Neural progenitor cell (in vitro differentiated cells): Measurements from ENCODE around the gene KRTAP5-4. TPM values are rescaled to one million over a fixed set of nuclear protein-coding genes. Genes with fewer than 3 reads are reported as not detected.
"Not testable (repeated sequence)": the region's sequence is repeated elsewhere in the genome, so short reads cannot be mapped to it uniquely, and the experiment has no call there.

Source experiments
- DNase-seq: peaks from one replicate; pipeline ENCODE4 v3.0.0-alpha.2; 2016; ENCODE audit warnings: low spot score
- H2AFZ ChIP-seq: fragments of 200-600 bp; sonication (generic); replicated peaks from 2 replicates; pipeline ENCODE4 v1.6.1; 2016; ENCODE audit warnings: antibody characterized with exemption
- H3F3A ChIP-seq: fragments of 200-600 bp; sonication (generic); 2 replicates; pipeline ENCODE4 v1.6.1; 2016; ENCODE audit warnings: antibody characterized with exemption, low read depth
- H3K27ac ChIP-seq: fragments of 200-600 bp; sonication (generic); 2 replicates; pipeline ENCODE4 v1.5.1; 2016; ENCODE audit warnings: mild to moderate bottlenecking
- H3K27me3 ChIP-seq: fragments of 200-600 bp; sonication (generic); 2 replicates; pipeline ENCODE4 v1.6.1; 2016; ENCODE audit warnings: mild to moderate bottlenecking, moderate library complexity
- H3K36me3 ChIP-seq: fragments of 200-600 bp; sonication (generic); 2 replicates; pipeline ENCODE4 v1.5.1; 2016
- H3K4me1 ChIP-seq: fragments of 200-600 bp; sonication (generic); 2 replicates; pipeline ENCODE4 v1.6.1; 2016; ENCODE audit warnings: mixed run types
- H3K4me2 ChIP-seq: fragments of 200-600 bp; sonication (generic); 2 replicates; pipeline ENCODE4 v1.6.1; 2016
- H3K4me3 ChIP-seq: fragments of 200-600 bp; sonication (generic); 2 replicates; pipeline ENCODE4 v1.5.1; 2016
- H3K79me2 ChIP-seq: fragments of 200-600 bp; sonication (generic); 2 replicates; pipeline ENCODE4 v1.6.1; 2016; ENCODE audit warnings: low read depth
- H3K9ac ChIP-seq: fragments of 200-600 bp; sonication (generic); 2 replicates; pipeline ENCODE4 v1.6.1; 2016
- H3K9me3 ChIP-seq: fragments of 200-600 bp; sonication (generic); 2 replicates; pipeline ENCODE4 v1.5.1; 2016; ENCODE audit warnings: low read depth
- H4K20me1 ChIP-seq: fragments of 200-600 bp; sonication (generic); 2 replicates; pipeline ENCODE4 v1.6.1; 2016; ENCODE audit warnings: low read depth
- H3K27ac Mint-ChIP-seq: 3 replicates; pipeline ENCODE4 v1.8.0; 2021; ENCODE audit warnings: mixed read lengths
- H3K27me3 Mint-ChIP-seq: 2 replicates; pipeline ENCODE4 v1.8.0; 2022; ENCODE audit warnings: low read depth, mild to moderate bottlenecking, inconsistent platforms, moderate library complexity, mixed read lengths; ENCODE audit not compliant: insufficient read depth
- H3K36me3 Mint-ChIP-seq: 3 replicates; pipeline ENCODE4 v1.8.0; 2021; ENCODE audit warnings: mixed read lengths
- H3K4me1 Mint-ChIP-seq: 3 replicates; pipeline ENCODE4 v1.8.0; 2021; ENCODE audit warnings: mixed read lengths
- H3K4me3 Mint-ChIP-seq: 3 replicates; pipeline ENCODE4 v1.8.0; 2021; ENCODE audit warnings: mild to moderate bottlenecking, moderate library complexity, mixed read lengths
- H3K9me3 Mint-ChIP-seq: 3 replicates; pipeline ENCODE4 v1.8.0; 2020; ENCODE audit warnings: mixed read lengths
- CTCF ChIP-seq: fragments of 200-600 bp; sonication (generic); IDR thresholded peaks from 2 replicates; pipeline ENCODE4 v1.5.1; 2017; ENCODE audit warnings: antibody characterized with exemption, mild to moderate bottlenecking
- EZH2 ChIP-seq: fragments of 200-600 bp; sonication (generic); IDR thresholded peaks from 2 replicates; pipeline ENCODE4 v1.6.1; 2017; ENCODE audit warnings: antibody characterized with exemption, mild to moderate bottlenecking, moderate library complexity
- EZH2phosphoT487 ChIP-seq: fragments of 200-600 bp; sonication (generic); IDR thresholded peaks from 2 replicates; pipeline ENCODE4 v1.6.1; 2017; ENCODE audit warnings: antibody characterized with exemption
- total RNA-seq: library from RNA; depleted of rRNA; stranded (reverse); fragments of >200 nt; gene quantifications from 2 replicates; pipeline ENCODE4 v1.2.3, GENCODE V29; 2015; ENCODE audit warnings: low replicate concordance

The KRTAP5-4 gene
- total RNA-seq, 1 donor from 2014 or later = not detected

- H2AFZ ChIP-seq = no peak overlapping the region
- DNase-seq = no peak
- H3K4me1 ChIP-seq = peaks cover 6% of the 10 kb centered on the region
- TF ChIP-seq EZH2phosphoT487 = no peak
- no peak for TF ChIP-seq EZH2
- no peak for TF ChIP-seq CTCF
- no peak overlapping the region for H3K4me2 ChIP-seq
- H3K27ac Mint-ChIP-seq = no peak overlapping the region
- H3K9me3 ChIP-seq = no peaks in the 10 kb centered on the region
- no peaks in the 10 kb centered on the region for H4K20me1 ChIP-seq
- H3K79me2 ChIP-seq = no peaks in the 10 kb centered on the region
- peaks cover 11% of the 10 kb centered on the region for H3K27me3 Mint-ChIP-seq
- H3K36me3 Mint-ChIP-seq = no peaks in the 10 kb centered on the region
- no peak overlapping the region for H3K4me3 ChIP-seq
- H3K4me3 Mint-ChIP-seq = no peak overlapping the region
- peaks cover 8% of the 10 kb centered on the region for H3K4me1 Mint-ChIP-seq
- no peaks in the 10 kb centered on the region for H3K36me3 ChIP-seq
- H3K9ac ChIP-seq = no peak overlapping the region
- peaks cover 33% of the 10 kb centered on the region for H3K27me3 ChIP-seq
- H3K27ac ChIP-seq = no peak overlapping the region
- no peaks in the 10 kb centered on the region for H3K9me3 Mint-ChIP-seq
- no peaks in the 10 kb centered on the region for H3F3A ChIP-seq
Measured at GRCh38 chr11:1667121-1667850, 45.3 kb upstream of the KRTAP5-4 start.

GRCh38 chr11:1665313-1665712, 43.4 kb upstream of the KRTAP5-4 start:
- Histone ChIP-seq H3K9me3 (no peaks in the 10 kb centered on the region), H3K9ac (no peak overlapping the region), H2AFZ (no peak overlapping the region), H3K27ac (no peak overlapping the region), H3K4me1 (peaks cover 6% of the 10 kb centered on the region), H3K27me3 (peaks cover 18% of the 10 kb centered on the region), H3K36me3 (no peaks in the 10 kb centered on the region), H3F3A (no peaks in the 10 kb centered on the region), H4K20me1 (no peaks in the 10 kb centered on the region), H3K4me3 (no peak overlapping the region), H3K4me2 (no peak overlapping the region), H3K79me2 (no peaks in the 10 kb centered on the region)
- Mint-ChIP-seq H3K4me3 (no peak overlapping the region), H3K27ac (peak overlapping the region; percentile 83), H3K27me3 (peaks cover 8% of the 10 kb centered on the region), H3K36me3 (no peaks in the 10 kb centered on the region), H3K9me3 (no peaks in the 10 kb centered on the region), H3K4me1 (peaks cover 9% of the 10 kb centered on the region)
- DNase-seq = no peak
- TF ChIP-seq EZH2phosphoT487 = no peak
- no peak for TF ChIP-seq CTCF
- TF ChIP-seq EZH2 = no peak

DNA sequence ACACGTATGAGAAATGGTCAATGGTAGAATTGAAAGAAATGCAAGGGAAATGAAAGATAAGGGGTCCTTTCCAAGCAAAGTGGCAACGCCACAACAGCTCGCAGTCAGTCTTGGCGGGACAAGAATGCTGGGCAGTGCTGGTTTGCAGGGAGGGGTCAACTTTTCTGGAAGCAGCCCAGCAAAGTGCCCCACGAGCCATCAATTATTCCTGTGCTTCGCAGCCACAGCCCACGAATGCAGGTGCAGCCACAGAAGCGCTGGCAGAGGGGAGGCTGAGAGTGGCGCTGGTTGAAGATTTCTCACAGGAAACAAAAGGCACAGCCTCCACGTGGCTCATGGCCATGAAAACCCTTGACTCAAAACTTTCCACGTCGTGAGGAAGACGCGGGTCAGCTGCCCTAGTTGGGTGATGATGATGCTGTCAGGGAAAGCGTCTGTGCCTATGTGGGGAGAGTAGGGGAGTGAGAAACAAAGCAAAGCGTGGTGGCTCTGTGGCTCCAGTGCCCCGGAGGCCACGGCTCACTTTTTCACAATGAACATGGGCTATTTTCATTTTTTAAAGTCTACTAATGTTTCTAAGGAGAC, 40.9 kb upstream of the KRTAP5-4 start:
- not testable (repeated sequence) for H3K36me3 Mint-ChIP-seq, H2AFZ ChIP-seq, H3K27ac ChIP-seq, H3K4me3 ChIP-seq, H4K20me1 ChIP-seq, H3K9me3 ChIP-seq, H3K79me2 ChIP-seq, H3K4me2 ChIP-seq, H3K4me1 ChIP-seq, H3K9ac ChIP-seq, DNase-seq, H3K27me3 ChIP-seq, H3K27me3 Mint-ChIP-seq, H3K36me3 ChIP-seq, H3K4me3 Mint-ChIP-seq, H3K4me1 Mint-ChIP-seq, H3K9me3 Mint-ChIP-seq, H3F3A ChIP-seq
- H3K27ac Mint-ChIP-seq = peak overlapping the region; percentile 76

GRCh38 chr11:1661454-1662269, 39.7 kb upstream of the KRTAP5-4 start:
- not testable (repeated sequence) for H3F3A ChIP-seq, H3K27ac Mint-ChIP-seq, H3K36me3 Mint-ChIP-seq, H4K20me1 ChIP-seq, DNase-seq, H3K9me3 Mint-ChIP-seq, H3K36me3 ChIP-seq, H2AFZ ChIP-seq, H3K4me1 Mint-ChIP-seq, H3K4me3 ChIP-seq, H3K4me3 Mint-ChIP-seq, H3K27me3 ChIP-seq, H3K27me3 Mint-ChIP-seq, H3K9me3 ChIP-seq, H3K79me2 ChIP-seq, H3K4me2 ChIP-seq, H3K9ac ChIP-seq, H3K4me1 ChIP-seq, H3K27ac ChIP-seq
